Measurements from ENCODE around the gene B3GALNT1.

DNA sequence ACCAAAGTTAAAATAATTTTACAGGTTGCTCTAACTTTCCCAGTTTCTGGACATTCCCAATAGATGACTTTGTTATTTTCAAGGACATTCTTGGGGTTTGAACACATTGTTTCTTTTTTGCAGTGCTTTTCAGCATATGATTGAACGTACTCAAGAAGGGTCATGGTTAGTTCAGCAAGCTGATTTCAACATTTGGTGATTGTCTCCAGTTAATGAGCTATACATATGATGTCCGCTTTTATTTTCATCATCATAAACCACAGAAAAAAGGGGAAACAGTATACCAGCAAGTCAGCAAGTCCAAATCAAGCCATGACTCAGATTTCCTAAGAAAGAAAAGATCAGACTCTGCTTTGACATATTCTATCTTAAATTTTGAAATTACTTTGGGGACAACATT, 69.4 kb downstream of the B3GALNT1 start:
- TF ChIP-seq, protein P1, sequence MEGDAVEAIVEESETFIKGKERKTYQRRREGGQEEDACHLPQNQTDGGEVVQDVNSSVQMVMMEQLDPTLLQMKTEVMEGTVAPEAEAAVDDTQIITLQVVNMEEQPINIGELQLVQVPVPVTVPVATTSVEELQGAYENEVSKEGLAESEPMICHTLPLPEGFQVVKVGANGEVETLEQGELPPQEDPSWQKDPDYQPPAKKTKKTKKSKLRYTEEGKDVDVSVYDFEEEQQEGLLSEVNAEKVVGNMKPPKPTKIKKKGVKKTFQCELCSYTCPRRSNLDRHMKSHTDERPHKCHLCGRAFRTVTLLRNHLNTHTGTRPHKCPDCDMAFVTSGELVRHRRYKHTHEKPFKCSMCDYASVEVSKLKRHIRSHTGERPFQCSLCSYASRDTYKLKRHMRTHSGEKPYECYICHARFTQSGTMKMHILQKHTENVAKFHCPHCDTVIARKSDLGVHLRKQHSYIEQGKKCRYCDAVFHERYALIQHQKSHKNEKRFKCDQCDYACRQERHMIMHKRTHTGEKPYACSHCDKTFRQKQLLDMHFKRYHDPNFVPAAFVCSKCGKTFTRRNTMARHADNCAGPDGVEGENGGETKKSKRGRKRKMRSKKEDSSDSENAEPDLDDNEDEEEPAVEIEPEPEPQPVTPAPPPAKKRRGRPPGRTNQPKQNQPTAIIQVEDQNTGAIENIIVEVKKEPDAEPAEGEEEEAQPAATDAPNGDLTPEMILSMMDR (IDR thresholded peaks at IDR 0.05), result no peak
- no peak for TF ChIP-seq POLR2A (IDR thresholded peaks at IDR 0.05)

All from uterus (tissue), 2 donors.